ENCODE measurements around the gene C10orf95. TPM values are rescaled to one million over a fixed set of nuclear protein-coding genes. Genes with fewer than 3 reads are reported as not detected.

The C10orf95 gene
- total and polyA plus RNA-seq, 10 of the 15 experiments (the other 5 are each of a cell fraction or from before 2014, with no cell fraction given) = 0.06 to 1.1 (median 0.31) TPM

DNA sequence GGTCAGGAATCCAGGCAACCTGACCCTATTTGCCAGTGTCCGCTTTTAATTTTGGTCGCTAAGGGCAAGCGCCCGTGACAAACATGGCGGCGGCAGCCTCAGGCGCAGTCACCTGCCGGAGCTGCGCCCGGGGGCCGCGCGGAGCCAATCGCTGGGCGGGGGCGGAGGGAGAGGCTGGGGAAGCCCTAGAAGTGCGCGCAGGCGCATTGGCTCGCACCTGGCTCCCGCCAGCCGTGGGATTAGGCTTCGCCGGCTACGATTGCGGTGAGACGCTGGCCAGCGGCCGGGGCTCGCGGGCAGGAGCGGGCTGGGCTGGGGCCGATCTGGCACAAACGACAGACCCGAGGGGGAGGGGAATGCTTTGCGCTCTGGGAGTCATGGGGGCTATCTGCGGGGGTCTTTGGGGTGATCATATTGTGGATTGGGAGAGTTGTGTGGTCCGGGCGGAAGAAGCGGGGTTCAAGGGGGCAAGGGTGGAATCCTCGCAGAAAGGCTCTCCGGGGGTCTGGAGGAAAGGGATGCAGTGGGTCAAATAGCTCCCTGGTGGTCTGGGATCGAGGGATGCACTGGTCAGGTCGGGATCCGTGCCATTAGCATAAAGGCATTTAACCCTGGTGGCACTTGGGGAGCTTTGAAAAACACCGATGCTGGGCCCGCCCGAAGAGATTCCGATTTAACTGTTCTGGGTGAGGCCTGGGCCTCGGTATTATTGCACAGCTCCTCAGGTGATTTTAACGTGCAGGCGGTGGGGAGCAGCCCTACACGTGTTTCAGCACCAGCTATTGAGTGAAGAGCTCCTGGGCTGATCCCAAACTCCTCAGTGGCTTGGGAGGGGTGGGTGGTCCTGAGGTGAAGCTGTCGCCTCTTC, 10.1 kb upstream of the C10orf95 start:
- in situ Hi-C loops (cut with MboI) = no loop called here
- DNase-seq (ENCODE audit: low read depth, low spot score) (peak; percentile 43), ATAC-seq (peak; percentile 96), FAIRE-seq (no peak)
- Histone ChIP-seq H3K4me2 (ENCODE audit: control insufficient read depth, insufficient read depth) (peak overlapping the region; percentile 98), H3K27me3 (replicated peaks in 1 of 2; ENCODE audit: control insufficient read depth in 2 of 2, insufficient read depth in 2 of 2, low read length in 1 of 2) (no peaks in the 10 kb centered on the region), H3K4me3 (peak overlapping the region; percentile 73), H3K27ac (ENCODE audit: control insufficient read depth, insufficient read depth) (no peak overlapping the region), H2AFZ (ENCODE audit: control insufficient read depth, low read depth, low read length) (peak overlapping the region; percentile 100), H3K9ac (ENCODE audit: control insufficient read depth, insufficient read depth, low read length) (peak overlapping the region; percentile 56), H3K9me3 (replicated peaks; ENCODE audit: control insufficient read depth, insufficient read depth, low read length) (no peaks in the 10 kb centered on the region), H4K20me1 (ENCODE audit: control insufficient read depth, insufficient read depth) (no peaks in the 10 kb centered on the region), H3K36me3 (ENCODE audit: control insufficient read depth in 2 of 2, insufficient read depth in 2 of 2, low read length in 1 of 2) (no peaks in the 10 kb centered on the region), H3K4me1 (ENCODE audit: control insufficient read depth, insufficient read depth, low read length) (peaks cover 16% of the 10 kb centered on the region), H3K79me2 (ENCODE audit: control insufficient read depth, insufficient read depth, low read length) (no peaks in the 10 kb centered on the region)
- TSS peak; percentile 44 for BruUV-seq (replicated peaks)
- ChIA-PET RAD21 (ENCODE audit: unreplicated experiment) (interaction anchor here (0.5 to 3.2 kb wide), 13 partner anchors 11 to 292 kb away, joined by 3 to 19 read pairs (median 4); partner anchors contain the start of genes C10orf95, CUEDC2, FBXL15 and NFKB2), SMC1A (ENCODE audit: uncharacterized antibody, unreplicated experiment) (interaction anchor here (0.7 to 3.8 kb wide), 6 partner anchors 10 to 122 kb away, joined by 3 to 23 read pairs (median 4); partner anchors contain the start of genes C10orf95 and FBXL15), POLR2A (interaction anchor here (0.7 to 4.3 kb wide), 9 partner anchors 11 to 232 kb away, joined by 3 to 69 read pairs (median 5); partner anchors contain the start of genes ACTR1A, C10orf95, CUEDC2 and FBXL15), CTCF (interaction anchor here (0.7 to 4.5 kb wide), 15 partner anchors 10 to 308 kb away, joined by 3 to 29 read pairs (median 7); partner anchors contain the start of genes ACTR1A, C10orf95 and FBXL15)
- intact Hi-C loops (cut with micrococcal nuclease; ENCODE audit: unreplicated experiment) = loop anchor here (1.0 to 5.0 kb wide), 2 partner anchors 29 to 69 kb away; partner anchors contain the start of gene CUEDC2
- under 1% methylated on average over 54 of the region's 54 CpGs for WGBS (ENCODE audit: insufficient coverage, insufficient replicate concordance, low lambda C conversion rate, missing lambda C conversion rate)
- TF ChIP-seq FOXK2 (IDR thresholded peaks at IDR 0.05) (no peak), MAX (IDR thresholded peaks at IDR 0.05; ENCODE audit: low read depth, low read length) (peak; percentile 33), SIX5 (IDR thresholded peaks at IDR 0.05; ENCODE audit: low read depth, low read length, severe bottlenecking) (peak; percentile 81), CREM (IDR thresholded peaks at IDR 0.05; ENCODE audit: low read depth) (peak; percentile 69), SRF (IDR thresholded peaks at IDR 0.05; ENCODE audit: low read depth in 2 of 2, low read length in 2 of 2) (no peak), RAD21 (IDR thresholded peaks at IDR 0.05; ENCODE audit: insufficient read depth, low read depth, low read length) (no peak), SUZ12 (IDR thresholded peaks at IDR 0.05; ENCODE audit: unreplicated experiment) (no peak), ETV6 (conservative IDR thresholded peaks at IDR 0.05 in 1 of 2, IDR thresholded peaks at IDR 0.05 in 1 of 2; ENCODE audit: borderline replicate concordance in 1 of 2, low read depth in 1 of 2) (no peak), ATF3 (IDR thresholded peaks at IDR 0.05; ENCODE audit: borderline replicate concordance, extremely low read depth, low read depth, low read length) (peak; percentile 53; the same call in 1 of the 2 replicates), MEF2B (IDR thresholded peaks at IDR 0.05; ENCODE audit: partially characterized antibody, poor library complexity, severe bottlenecking) (peak; percentile 25), CEBPZ (IDR thresholded peaks at IDR 0.05; ENCODE audit: low read depth, low read length) (no peak), RB1 (IDR thresholded peaks at IDR 0.05; ENCODE audit: borderline replicate concordance) (peak; percentile 58; the same call in 1 of the 2 replicates), HCFC1 (IDR thresholded peaks at IDR 0.05; ENCODE audit: low read length) (peak; percentile 88), NFYB (IDR thresholded peaks at IDR 0.05; ENCODE audit: insufficient read depth, low read depth, low read length) (peak; percentile 85), NR2C1 (IDR thresholded peaks at IDR 0.05) (peak; percentile 88)
- TF ChIP-seq, protein P1, sequence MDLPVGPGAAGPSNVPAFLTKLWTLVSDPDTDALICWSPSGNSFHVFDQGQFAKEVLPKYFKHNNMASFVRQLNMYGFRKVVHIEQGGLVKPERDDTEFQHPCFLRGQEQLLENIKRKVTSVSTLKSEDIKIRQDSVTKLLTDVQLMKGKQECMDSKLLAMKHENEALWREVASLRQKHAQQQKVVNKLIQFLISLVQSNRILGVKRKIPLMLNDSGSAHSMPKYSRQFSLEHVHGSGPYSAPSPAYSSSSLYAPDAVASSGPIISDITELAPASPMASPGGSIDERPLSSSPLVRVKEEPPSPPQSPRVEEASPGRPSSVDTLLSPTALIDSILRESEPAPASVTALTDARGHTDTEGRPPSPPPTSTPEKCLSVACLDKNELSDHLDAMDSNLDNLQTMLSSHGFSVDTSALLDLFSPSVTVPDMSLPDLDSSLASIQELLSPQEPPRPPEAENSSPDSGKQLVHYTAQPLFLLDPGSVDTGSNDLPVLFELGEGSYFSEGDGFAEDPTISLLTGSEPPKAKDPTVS (IDR thresholded peaks at IDR 0.05; ENCODE audit: low read depth, low read length) = no peak
